Measurements from ENCODE around the gene RNF133.

RNF133 gene

GRCh38 chr7:122727354-122727753 lies 28.4 kb upstream of the RNF133 start:
- TF ChIP-seq CTCF (IDR thresholded peaks at IDR 0.05; ENCODE audit: low read depth, low read length): no peak
- DNase-seq (ENCODE audit: extremely low read depth, low read depth): no peak

- DNase-seq (ENCODE audit: extremely low read depth, low read depth): no peak
Observed at GRCh38 chr7:122726881-122727280, 28.0 kb upstream of the RNF133 start.

GRCh38 chr7:122724366-122724765 lies 25.4 kb upstream of the RNF133 start:
- DNase-seq (ENCODE audit: extremely low read depth, low read depth): no peak
- no peak for TF ChIP-seq CTCF (IDR thresholded peaks at IDR 0.05; ENCODE audit: low read depth, low read length)

More at GRCh38 chr7:122726881-122727280, 28.0 kb upstream of the RNF133 start:
- no peak for TF ChIP-seq CTCF (IDR thresholded peaks at IDR 0.05; ENCODE audit: low read depth, low read length)

DNA sequence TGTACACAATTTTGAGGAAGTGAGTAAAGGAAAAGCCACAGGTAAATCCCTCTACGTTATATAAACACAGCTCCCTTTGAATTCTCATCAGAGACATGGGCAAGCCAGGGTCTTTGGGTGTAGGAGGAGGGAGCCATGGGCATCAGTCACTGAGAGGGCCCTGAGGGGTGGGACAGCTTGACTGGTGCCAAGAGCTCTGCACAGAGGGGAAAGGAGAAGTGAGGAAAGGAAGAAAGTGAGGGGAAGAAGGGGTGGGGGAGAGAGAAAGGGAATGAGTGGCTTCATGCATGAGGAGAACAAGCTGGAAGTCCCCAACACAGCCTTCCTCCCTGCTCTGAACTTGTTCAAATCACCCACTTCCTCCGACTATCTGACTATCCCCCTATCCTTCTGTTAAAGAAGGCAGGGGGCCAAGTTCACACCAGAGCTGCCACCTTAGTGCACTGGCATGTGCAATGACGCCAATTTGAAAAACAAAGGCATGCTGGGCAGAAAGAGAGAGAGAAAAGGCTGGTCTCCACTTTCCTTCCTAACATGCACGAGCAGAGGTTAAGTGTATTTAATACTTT lies 20.2 kb upstream of the RNF133 start:
- no peak for DNase-seq (ENCODE audit: extremely low read depth, low read depth)

GRCh38 chr7:122717356-122718089 lies 18.6 kb upstream of the RNF133 start:
- no peak for TF ChIP-seq CTCF (IDR thresholded peaks at IDR 0.05; ENCODE audit: low read depth, low read length)

More for the DNA sequence above, 20.2 kb upstream of the RNF133 start:
- no peak for TF ChIP-seq CTCF (IDR thresholded peaks at IDR 0.05; ENCODE audit: low read depth, low read length)

GRCh38 chr7:122715183-122715582 lies 16.3 kb upstream of the RNF133 start:
- DNase-seq (ENCODE audit: extremely low read depth, low read depth): no peak
- no peak for TF ChIP-seq CTCF (IDR thresholded peaks at IDR 0.05; ENCODE audit: low read depth, low read length)

More at GRCh38 chr7:122717356-122718089, 18.6 kb upstream of the RNF133 start:
- no peak for DNase-seq (ENCODE audit: extremely low read depth, low read depth)

DNA sequence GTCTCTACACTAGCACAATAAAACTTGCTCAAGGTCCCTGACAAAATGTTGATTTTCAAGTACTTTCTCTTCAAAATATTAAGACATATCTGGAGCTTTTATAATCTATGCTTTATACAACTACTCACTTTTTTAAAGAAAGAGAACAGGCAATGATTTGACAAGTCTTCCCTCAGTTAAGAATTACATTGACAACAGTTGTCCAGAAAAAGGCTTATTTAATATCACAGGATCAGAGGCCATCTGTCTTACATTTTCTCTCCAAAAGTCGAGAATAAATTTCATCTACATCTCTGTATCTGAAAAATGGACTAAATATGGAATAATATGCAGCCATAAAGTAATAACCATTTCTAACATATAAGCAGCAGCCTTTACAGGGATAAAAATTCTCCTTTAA lies 12.0 kb upstream of the RNF133 start:
- no peak for DNase-seq (ENCODE audit: extremely low read depth, low read depth)
- TF ChIP-seq CTCF (IDR thresholded peaks at IDR 0.05; ENCODE audit: low read depth, low read length): no peak

All from AG09319 (cell line).